OCI-LY1 (cell line): ENCODE measurements around the gene SPINT1.

Source experiments
- H2AFZ ChIP-seq: fragments of 200-600 bp; sonication (generic), shearing (Covaris generic); 2 replicates; pipeline ENCODE4 v1.6.0; 2014; ENCODE audit warnings: antibody characterized with exemption, mild to moderate bottlenecking, low read length
- H3F3A ChIP-seq: fragments of 200-600 bp; sonication (generic), shearing (Covaris generic); 2 replicates; pipeline ENCODE4 v1.6.0; 2014; ENCODE audit warnings: mild to moderate bottlenecking, antibody characterized with exemption, low read length, moderate library complexity; ENCODE audit not compliant: insufficient read depth
- H3K27ac ChIP-seq: fragments of 200-600 bp; sonication (generic); 2 replicates; pipeline ENCODE4 v1.5.1; 2014; ENCODE audit warnings: low read length, mixed run types, mild to moderate bottlenecking, low read depth; ENCODE audit not compliant: poor library complexity, severe bottlenecking
- H3K27me3 ChIP-seq: fragments of 200-600 bp; sonication (generic); 2 replicates; pipeline ENCODE4 v1.6.0; 2014; ENCODE audit warnings: antibody characterized with exemption, mild to moderate bottlenecking, low read length, moderate library complexity; ENCODE audit not compliant: insufficient read depth
- H3K36me3 ChIP-seq: fragments of 200-600 bp; sonication (generic); 2 replicates; pipeline ENCODE4 v1.6.1; 2014; ENCODE audit warnings: mild to moderate bottlenecking, antibody characterized with exemption, low read length, moderate library complexity, mixed read lengths; ENCODE audit not compliant: insufficient read depth
- H3K4me1 ChIP-seq: fragments of 200-600 bp; sonication (generic); 2 replicates; pipeline ENCODE4 v1.5.1; 2014; ENCODE audit warnings: mild to moderate bottlenecking, low read length, moderate library complexity; ENCODE audit not compliant: insufficient read depth, severe bottlenecking
- H3K4me2 ChIP-seq: fragments of 200-600 bp; sonication (generic), shearing (Covaris generic); 2 replicates; pipeline ENCODE4 v1.6.1; 2014; ENCODE audit warnings: low read length
- H3K4me3 ChIP-seq: fragments of 200-600 bp; sonication (generic); 2 replicates; pipeline ENCODE4 v1.5.1; 2014; ENCODE audit warnings: low read length, low read depth, mild to moderate bottlenecking, mixed read lengths; ENCODE audit not compliant: poor library complexity, severe bottlenecking
- H3K79me2 ChIP-seq: fragments of 200-600 bp; shearing (Covaris generic); 2 replicates; pipeline ENCODE4 v1.6.1; 2016; ENCODE audit warnings: mixed run types, low read length, mixed read lengths; ENCODE audit not compliant: insufficient read depth
- H3K9ac ChIP-seq: fragments of 200-600 bp; sonication (generic), shearing (Covaris generic); 2 replicates; pipeline ENCODE4 v1.6.1; 2014; ENCODE audit warnings: mild to moderate bottlenecking, low read length, mixed read lengths
- H3K9me2 ChIP-seq: fragments of 200-600 bp; sonication (generic), shearing (Covaris generic); 2 replicates; pipeline ENCODE4 v1.6.1; 2014; ENCODE audit warnings: low read depth, mild to moderate bottlenecking, low read length, mixed read lengths
- H3K9me3 ChIP-seq: fragments of 200-600 bp; shearing (Covaris generic); 2 replicates; pipeline ENCODE4 v1.6.1; 2014; ENCODE audit warnings: low read length, mixed read lengths
- H4K20me1 ChIP-seq: fragments of 200-600 bp; sonication (generic), shearing (Covaris generic); 2 replicates; pipeline ENCODE4 v1.6.0; 2016; ENCODE audit warnings: mild to moderate bottlenecking, low read length; ENCODE audit not compliant: insufficient read depth
- CTCF ChIP-seq: fragments of 200-600 bp; sonication (generic), shearing (Covaris generic); IDR thresholded peaks from 2 replicates; pipeline ENCODE4 v1.5.1; 2017; ENCODE audit warnings: mild to moderate bottlenecking, antibody characterized with exemption, low read length, moderate library complexity, mixed read lengths
- EZH2 ChIP-seq: fragments of 200-600 bp; sonication (generic), shearing (Covaris generic); IDR thresholded peaks from 2 replicates; pipeline ENCODE4 v1.8.0; 2017; ENCODE audit warnings: borderline replicate concordance, mixed run types, mild to moderate bottlenecking, antibody characterized with exemption, low read length, moderate library complexity, mixed read lengths

Gene SPINT1

DNA sequence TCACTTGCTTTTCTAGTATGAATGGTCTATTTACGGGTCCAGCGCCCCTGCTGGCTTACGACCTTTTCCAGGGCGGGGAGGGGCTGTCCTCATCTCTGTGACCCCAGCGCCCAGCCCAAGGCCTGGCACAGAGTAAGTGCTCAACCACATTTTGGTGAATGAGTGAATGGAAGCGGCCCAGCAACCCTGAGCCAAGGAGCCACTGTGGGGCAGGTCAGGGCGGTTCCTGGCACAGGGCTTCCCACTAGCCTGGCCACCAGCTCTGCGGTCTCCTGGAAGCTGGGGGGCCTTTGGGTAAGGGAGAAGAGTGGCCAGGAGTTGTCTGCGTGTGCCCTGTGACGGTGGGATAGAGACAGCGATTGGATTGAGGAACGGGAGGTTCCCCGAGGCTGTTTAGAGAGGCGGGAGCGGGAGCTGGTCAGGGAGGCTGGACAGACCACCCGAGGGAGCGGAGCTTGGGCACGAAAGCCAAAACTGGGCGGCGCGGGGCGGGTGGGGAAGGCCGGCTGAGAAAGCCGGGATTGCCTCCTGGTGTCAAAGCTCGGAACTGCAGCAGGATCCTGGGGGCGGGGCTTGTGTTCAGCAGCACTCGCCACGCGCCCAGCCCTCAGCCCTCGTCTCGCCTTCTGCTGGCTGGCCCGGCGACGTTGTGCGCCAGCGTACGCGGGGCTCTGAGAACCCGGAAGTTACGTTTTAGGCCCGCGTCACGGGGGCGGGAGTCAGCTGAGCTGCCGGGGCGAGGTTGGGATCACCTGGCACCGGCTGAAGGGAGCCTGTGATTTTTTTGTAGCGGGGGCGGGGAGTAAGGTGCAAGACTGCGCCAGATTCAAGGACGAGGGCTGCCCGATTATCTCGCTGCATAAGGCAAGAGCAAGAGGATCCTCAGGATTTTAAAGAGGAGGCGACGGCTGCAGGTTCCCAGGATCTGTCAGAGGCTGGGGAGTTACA, 50.2 kb downstream of the SPINT1 start, which contains the start of gene VPS18:
Gene VPS18 (plus strand): TSS at position 718 of the 948 bp plus-strand sequence. CDS start 319 bp downstream, outside the sequence.
- H3K79me2 ChIP-seq: no peaks in the 10 kb centered on the region

GRCh38 chr15:40894681-40895448, 51.0 kb downstream of the SPINT1 start:
- Histone ChIP-seq H3K9me3 (no peaks in the 10 kb centered on the region), H3K4me2 (peak overlapping the region; percentile 87), H4K20me1 (no peaks in the 10 kb centered on the region), H3K4me1 (peaks cover 17% of the 10 kb centered on the region), H3F3A (no peaks in the 10 kb centered on the region), H3K36me3 (peaks cover 32% of the 10 kb centered on the region), H3K27me3 (no peaks in the 10 kb centered on the region), H3K79me2 (no peaks in the 10 kb centered on the region), H3K9me2 (no peaks in the 10 kb centered on the region), H3K27ac (no peak overlapping the region), H3K9ac (peak overlapping the region; percentile 84), H2AFZ (no peak overlapping the region), H3K4me3 (peak overlapping the region; percentile 81)
- peak; percentile 66 for TF ChIP-seq CTCF
- no peak for TF ChIP-seq EZH2

More for the DNA sequence above, 50.2 kb downstream of the SPINT1 start, which contains the start of gene VPS18:
- Histone ChIP-seq H2AFZ (no peak within 1 kb of the TSS), H3K4me3 (peak within 1 kb of the TSS; percentile 81), H3K9me2 (no peaks in the 10 kb centered on the region), H3K27ac (no peak within 1 kb of the TSS), H3K27me3 (no peaks in the 10 kb centered on the region; the same call in 1 of the 2 replicates), H4K20me1 (no peaks in the 10 kb centered on the region), H3F3A (no peaks in the 10 kb centered on the region), H3K36me3 (peaks cover 24% of the 10 kb centered on the region; the same call in 1 of the 2 replicates), H3K4me2 (peak within 1 kb of the TSS; percentile 87), H3K9me3 (no peaks in the 10 kb centered on the region), H3K4me1 (peaks cover 17% of the 10 kb centered on the region), H3K9ac (peak within 1 kb of the TSS; percentile 84)
- TF ChIP-seq CTCF (peak; percentile 73), EZH2 (no peak)

DNA sequence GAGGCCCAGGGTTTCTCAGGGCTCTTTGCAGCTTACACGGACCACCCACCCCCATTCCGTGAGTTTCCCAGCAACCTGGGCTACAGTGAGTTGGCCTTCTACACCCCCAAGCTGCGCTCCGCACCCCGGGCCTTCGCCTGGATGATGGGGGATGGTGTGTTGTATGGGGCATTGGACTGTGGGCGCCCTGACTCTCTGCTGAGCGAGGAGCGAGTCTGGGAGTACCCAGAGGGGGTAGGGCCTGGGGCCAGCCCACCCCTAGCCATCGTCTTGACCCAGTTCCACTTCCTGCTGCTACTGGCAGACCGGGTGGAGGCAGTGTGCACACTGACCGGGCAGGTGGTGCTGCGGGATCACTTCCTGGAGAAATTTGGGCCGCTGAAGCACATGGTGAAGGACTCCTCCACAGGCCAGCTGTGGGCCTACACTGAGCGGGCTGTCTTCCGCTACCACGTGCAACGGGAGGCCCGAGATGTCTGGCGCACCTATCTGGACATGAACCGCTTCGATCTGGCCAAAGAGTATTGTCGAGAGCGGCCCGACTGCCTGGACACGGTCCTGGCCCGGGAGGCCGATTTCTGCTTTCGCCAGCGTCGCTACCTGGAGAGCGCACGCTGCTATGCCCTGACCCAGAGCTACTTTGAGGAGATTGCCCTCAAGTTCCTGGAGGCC, 55.8 kb downstream of the SPINT1 start:
- H3K9ac ChIP-seq: no peak overlapping the region
- no peaks in the 10 kb centered on the region for H4K20me1 ChIP-seq
- H3K27me3 ChIP-seq: no peaks in the 10 kb centered on the region
- H3K27ac ChIP-seq: no peak overlapping the region
- H3K79me2 ChIP-seq: no peaks in the 10 kb centered on the region
- H3K4me2 ChIP-seq: no peak overlapping the region
- no peak overlapping the region for H2AFZ ChIP-seq
- 0 out of 2 replicates have a peak, but pooled peaks cover 4% of the 10 kb centered on the region for H3F3A ChIP-seq
- H3K4me3 ChIP-seq: no peak overlapping the region
- H3K9me3 ChIP-seq: no peaks in the 10 kb centered on the region
- H3K4me1 ChIP-seq: peaks cover 29% of the 10 kb centered on the region
- TF ChIP-seq EZH2 (no peak), CTCF (no peak)
- peaks cover 67% of the 10 kb centered on the region for H3K36me3 ChIP-seq
- no peaks in the 10 kb centered on the region for H3K9me2 ChIP-seq
